LNCAP (cell line): Measurements from ENCODE around the gene PHAF1.

Experiments
- CTCF ChIP-seq: fragments of 450-650 bp; IDR thresholded peaks from 2 replicates; pipeline ENCODE4 v1.5.1; 2017; ENCODE audit warnings: mild to moderate bottlenecking

Gene PHAF1

GRCh38 chr16:67182288-67182687, 72.5 kb downstream of the PHAF1 start:
- no peak for TF ChIP-seq CTCF

- no peak for TF ChIP-seq CTCF
Observed at GRCh38 chr16:67183284-67183626, 73.5 kb downstream of the PHAF1 start.

DNA sequence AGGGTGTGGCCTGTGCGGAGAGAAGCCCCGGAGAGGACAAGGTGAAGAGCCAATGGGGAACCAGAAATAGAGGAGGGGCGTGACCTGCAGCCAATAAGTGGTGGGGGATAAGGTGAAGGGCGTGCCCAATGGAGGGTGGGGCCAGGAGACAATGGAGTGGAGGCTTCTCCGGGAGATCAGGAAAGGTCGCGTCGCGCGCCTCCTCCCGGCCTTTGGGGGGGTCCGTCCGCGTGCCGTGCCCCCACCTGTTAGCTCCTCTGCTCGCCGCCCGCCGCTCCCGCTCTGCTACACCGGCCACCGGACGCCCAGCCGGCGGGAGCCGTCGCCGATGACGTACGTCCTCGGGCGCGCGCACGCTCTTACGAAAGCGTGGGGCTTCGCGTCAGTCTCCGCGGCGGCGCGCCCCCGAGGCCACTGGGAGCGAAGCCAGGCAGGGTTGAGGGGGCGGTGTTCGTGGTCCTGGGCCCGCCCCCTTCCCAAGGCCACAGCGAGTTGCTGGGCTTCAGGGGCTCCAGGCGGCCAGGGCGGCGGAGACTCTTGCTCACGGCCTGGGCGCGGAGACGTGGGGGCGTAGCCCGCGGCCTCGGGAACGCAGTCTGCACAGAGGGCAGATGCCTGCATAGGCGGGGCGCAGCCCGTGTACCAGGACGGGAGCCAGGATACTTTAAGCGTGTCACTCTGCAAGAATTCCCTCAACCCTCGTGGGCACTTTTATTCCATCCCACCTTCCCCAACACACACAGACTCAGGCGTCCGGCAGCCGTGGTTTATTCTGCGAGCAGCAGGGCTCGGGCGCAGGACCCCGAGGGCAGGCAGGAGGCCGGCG, 74.1 kb downstream of the PHAF1 start, which contains the start of gene MATCAP1:
TSS of gene MATCAP1 (minus strand) at position 337 of the 826 bp plus-strand sequence. CDS start 3,353 bp downstream, outside the sequence.
- TF ChIP-seq CTCF: no peak

- TF ChIP-seq CTCF: no peak
Observed at GRCh38 chr16:67184453-67184994, 74.8 kb downstream of the PHAF1 start.

DNA sequence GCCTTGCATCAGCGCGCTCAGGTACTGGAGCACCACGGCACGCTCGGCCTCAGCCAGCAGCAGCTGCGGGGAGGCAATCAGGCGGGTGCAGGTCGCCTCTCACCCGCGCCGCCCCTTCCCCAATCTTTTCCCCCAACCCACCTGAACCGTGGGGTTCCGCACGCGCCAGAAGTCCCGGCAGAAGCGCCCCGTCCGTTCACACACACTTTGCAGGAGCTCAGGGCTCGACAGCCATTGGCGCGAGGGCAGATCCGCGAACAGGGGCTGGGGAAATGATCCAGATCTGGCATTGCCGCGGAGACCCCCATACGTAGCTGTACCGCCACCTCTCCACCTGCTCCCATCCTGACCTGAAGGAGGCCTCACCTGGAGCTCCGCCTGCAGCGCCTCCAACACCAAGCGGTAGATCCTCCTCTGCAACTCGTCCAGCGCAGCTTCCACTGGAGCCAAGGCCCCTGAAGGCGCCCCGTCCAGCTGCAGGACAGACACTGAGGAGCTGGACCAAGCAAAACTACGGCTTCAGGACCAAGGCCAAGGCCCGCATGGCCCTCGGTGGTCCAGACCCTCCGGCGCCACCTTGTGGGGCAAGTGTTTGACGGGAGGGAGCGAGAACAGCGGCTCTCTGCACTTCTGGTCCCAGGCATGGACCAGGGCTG, 75.4 kb downstream of the PHAF1 start:
- TF ChIP-seq CTCF: peak; percentile 45

GRCh38 chr16:67185651-67186134, 76.0 kb downstream of the PHAF1 start:
- TF ChIP-seq CTCF: no peak; the same call in 1 of the 2 replicates

DNA sequence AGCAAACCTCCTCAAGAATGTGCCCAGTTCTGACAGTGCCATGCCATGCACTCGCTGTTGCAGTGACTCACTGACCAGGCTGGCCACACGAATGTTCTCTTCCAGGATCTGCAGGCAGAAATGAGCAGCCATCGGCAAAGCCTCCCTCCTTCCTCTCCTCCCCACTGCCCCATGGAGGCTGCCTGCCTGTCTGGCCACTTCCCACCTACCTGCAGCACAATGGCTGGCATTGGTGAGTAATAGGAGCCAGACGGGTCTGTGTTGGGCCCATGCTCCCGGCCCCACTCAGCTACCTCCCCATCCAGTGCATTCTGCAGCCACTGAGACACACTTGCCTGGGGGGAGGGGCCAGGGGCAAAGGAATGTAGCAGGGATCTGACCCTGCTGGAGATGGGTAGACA, 76.8 kb downstream of the PHAF1 start:
- TF ChIP-seq CTCF: no peak
